ENCODE data around the gene FNDC7. TPM values are rescaled to one million over a fixed set of nuclear protein-coding genes. Genes with fewer than 3 reads are reported as not detected.

The FNDC7 gene
- total RNA-seq, 2 experiments from 2014 or later = not detected

GRCh38 chr1:108704496-108704895 is 8.2 kb upstream of the FNDC7 start:
- no peak for TF ChIP-seq CTCF (conservative IDR thresholded peaks at IDR 0.05; ENCODE audit: low read length)
- no peak for TF ChIP-seq EZH2phosphoT487 (IDR thresholded peaks at IDR 0.05; ENCODE audit: borderline replicate concordance, low read depth, low read length)
- CTCF ChIA-PET (ENCODE audit: unreplicated experiment) = no interaction called here
- Histone ChIP-seq H2AFZ (ENCODE audit: low read length) (no peak overlapping the region), H3K79me2 (ENCODE audit: insufficient read depth, low read depth, low read length) (no peaks in the 10 kb centered on the region), H3K4me1 (ENCODE audit: insufficient read depth, low read length, poor library complexity, severe bottlenecking) (peaks cover 6% of the 10 kb centered on the region), H3K4me2 (ENCODE audit: low read length) (no peak overlapping the region), H3K36me3 (ENCODE audit: insufficient read depth, low read length) (peaks cover 29% of the 10 kb centered on the region), H3K4me3 (ENCODE audit: low read depth, low read length, poor library complexity, severe bottlenecking) (no peak overlapping the region), H3K9me3 (ENCODE audit: low read length) (no peaks in the 10 kb centered on the region), H3K27ac (ENCODE audit: low read depth, low read length, poor library complexity, severe bottlenecking) (no peak overlapping the region), H4K20me1 (ENCODE audit: insufficient read depth, low read length) (0 out of 2 replicates have a peak, but pooled peaks cover 4% of the 10 kb centered on the region), H3K9me2 (ENCODE audit: insufficient read depth, low read length) (no peaks in the 10 kb centered on the region)
- intact Hi-C loops (cut with micrococcal nuclease; ENCODE audit: unreplicated experiment) = no loop called here
- no TSS peak for BruUV-seq (replicated peaks)
- DNase-seq (ENCODE audit: low spot score) = no peak
- POLR2A ChIA-PET = interaction anchor here (1.5 kb wide), 2 partner anchors 11 to 27 kb away, joined by 3 to 4 read pairs; no protein-coding TSS in a partner anchor

GRCh38 chr1:108706643-108707042 is 6.1 kb upstream of the FNDC7 start:
- intact Hi-C loops (cut with micrococcal nuclease; ENCODE audit: unreplicated experiment) = no loop called here
- Histone ChIP-seq H3K4me1 (ENCODE audit: insufficient read depth, low read length, poor library complexity, severe bottlenecking) (peaks cover 6% of the 10 kb centered on the region), H3K27ac (ENCODE audit: low read depth, low read length, poor library complexity, severe bottlenecking) (no peak overlapping the region), H3K4me3 (ENCODE audit: low read depth, low read length, poor library complexity, severe bottlenecking) (no peak overlapping the region), H3K36me3 (ENCODE audit: insufficient read depth, low read length) (peaks cover 8% of the 10 kb centered on the region), H3K9me3 (ENCODE audit: low read length) (no peaks in the 10 kb centered on the region), H3K4me2 (ENCODE audit: low read length) (no peak overlapping the region), H3K79me2 (ENCODE audit: insufficient read depth, low read depth, low read length) (no peaks in the 10 kb centered on the region), H2AFZ (ENCODE audit: low read length) (no peak overlapping the region), H4K20me1 (ENCODE audit: insufficient read depth, low read length) (no peaks in the 10 kb centered on the region), H3K9me2 (ENCODE audit: insufficient read depth, low read length) (no peaks in the 10 kb centered on the region)
- TF ChIP-seq EZH2phosphoT487 (IDR thresholded peaks at IDR 0.05; ENCODE audit: borderline replicate concordance, low read depth, low read length) = no peak
- no peak for TF ChIP-seq CTCF (conservative IDR thresholded peaks at IDR 0.05; ENCODE audit: low read length)
- ChIA-PET POLR2A (no interaction called here), CTCF (ENCODE audit: unreplicated experiment) (no interaction called here)
- BruUV-seq (replicated peaks) = no TSS peak
- no peak for DNase-seq (ENCODE audit: low spot score)

- Histone ChIP-seq H2AFZ (ENCODE audit: low read length) (no peak overlapping the region), H3K9me2 (ENCODE audit: insufficient read depth, low read length) (no peaks in the 10 kb centered on the region), H4K20me1 (ENCODE audit: insufficient read depth, low read length) (no peaks in the 10 kb centered on the region), H3K4me1 (ENCODE audit: insufficient read depth, low read length, poor library complexity, severe bottlenecking) (no peaks in the 10 kb centered on the region), H3K27ac (ENCODE audit: low read depth, low read length, poor library complexity, severe bottlenecking) (no peak overlapping the region), H3K4me3 (ENCODE audit: low read depth, low read length, poor library complexity, severe bottlenecking) (no peak overlapping the region), H3K4me2 (ENCODE audit: low read length) (no peak overlapping the region), H3K79me2 (ENCODE audit: insufficient read depth, low read depth, low read length) (no peaks in the 10 kb centered on the region), H3K36me3 (ENCODE audit: insufficient read depth, low read length) (no peaks in the 10 kb centered on the region), H3K9me3 (ENCODE audit: low read length) (no peaks in the 10 kb centered on the region)
- ChIA-PET CTCF (ENCODE audit: unreplicated experiment) (no interaction called here), POLR2A (interaction anchor here (0.6 to 1.0 kb wide), 4 partner anchors 11 to 258 kb away, joined by 3 to 4 read pairs (median 3); no protein-coding TSS in a partner anchor)
- BruUV-seq (replicated peaks) = no TSS peak
- TF ChIP-seq CTCF (conservative IDR thresholded peaks at IDR 0.05; ENCODE audit: low read length) (peak; percentile 73), EZH2phosphoT487 (IDR thresholded peaks at IDR 0.05; ENCODE audit: borderline replicate concordance, low read depth, low read length) (no peak)
- intact Hi-C loops (cut with micrococcal nuclease; ENCODE audit: unreplicated experiment) = no loop called here
- peak; percentile 38 for DNase-seq (ENCODE audit: low spot score)
These were observed 3.7 kb upstream of the FNDC7 start for GRCh38 chr1:108708691-108709660.
